Measurements from ENCODE around the gene CFAP61. TPM values are rescaled to one million over a fixed set of nuclear protein-coding genes. Genes with fewer than 3 reads are reported as not detected.

The CFAP61 gene
- total RNA-seq, 2 donors from 2014 or later = 1.0 to 1.9 TPM

GRCh38 chr20:20063941-20064702 lies 11.8 kb downstream of the CFAP61 start:
- no peak for DNase-seq (ENCODE audit: low spot score)
- TF ChIP-seq CTCF (IDR thresholded peaks at IDR 0.05) = no peak

GRCh38 chr20:20065361-20065760 lies 13.0 kb downstream of the CFAP61 start:
- no peaks in the 10 kb centered on the region for H3K36me3 ChIP-seq
- no peak for DNase-seq (ENCODE audit: low spot score)
- H3K4me3 ChIP-seq = no peak overlapping the region
- no peaks in the 10 kb centered on the region for H3K4me1 ChIP-seq
- H3K27ac ChIP-seq = no peak overlapping the region
- H3K9me3 ChIP-seq = no peaks in the 10 kb centered on the region
- TF ChIP-seq CTCF (IDR thresholded peaks at IDR 0.05) = no peak
- no peaks in the 10 kb centered on the region for H3K27me3 ChIP-seq

More at GRCh38 chr20:20063941-20064702, 11.8 kb downstream of the CFAP61 start:
- H3K4me3 ChIP-seq = no peak overlapping the region
- no peaks in the 10 kb centered on the region for H3K4me1 ChIP-seq
- H3K27ac ChIP-seq = no peak overlapping the region
- H3K9me3 ChIP-seq = no peaks in the 10 kb centered on the region
- H3K36me3 ChIP-seq = no peaks in the 10 kb centered on the region
- H3K27me3 ChIP-seq = no peaks in the 10 kb centered on the region

DNA sequence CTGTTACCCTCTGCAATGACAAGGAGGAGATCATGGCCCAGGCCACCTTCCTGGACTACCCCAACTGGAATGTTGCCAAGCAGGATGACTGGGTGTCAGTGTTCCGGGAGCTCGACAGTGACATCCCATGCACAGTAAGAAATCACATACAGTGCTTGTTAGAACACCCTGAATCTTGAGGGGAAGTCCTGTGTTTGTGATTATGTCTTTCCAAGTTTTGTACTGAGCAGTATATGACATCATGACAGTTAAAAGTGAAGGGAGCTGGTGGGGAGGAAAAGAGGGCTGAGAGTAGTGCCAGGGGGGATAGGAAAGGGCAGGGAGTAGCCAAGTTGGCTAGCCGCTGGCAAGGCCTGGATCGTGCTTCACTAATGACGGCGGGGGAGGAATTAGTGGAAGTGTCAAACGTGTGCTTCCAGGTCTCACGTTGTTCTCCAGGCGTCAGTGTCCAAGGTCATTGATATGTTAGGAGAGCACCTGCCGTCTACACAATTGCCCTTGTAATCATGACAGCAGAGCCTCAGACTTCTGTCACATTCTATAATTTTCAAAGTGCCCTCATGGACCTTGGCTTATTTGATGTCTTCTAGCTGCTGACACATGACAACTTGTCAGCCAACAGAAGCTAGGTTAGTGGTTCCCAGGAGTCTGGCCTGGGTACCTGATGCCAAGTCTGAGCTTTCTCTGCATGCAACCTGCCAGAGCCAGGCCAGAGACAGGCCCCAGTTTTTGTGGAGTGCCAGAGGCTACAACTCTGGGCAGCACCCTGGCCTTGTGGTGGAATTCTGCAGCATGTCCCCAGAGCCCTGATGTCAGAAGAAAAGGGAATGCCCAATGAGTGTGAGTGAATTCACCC lies 18.8 kb downstream of the CFAP61 start:
- TF ChIP-seq CTCF (IDR thresholded peaks at IDR 0.05) = no peak
- peak overlapping the region in 1 of 2 donors; percentile 22 for H3K27ac ChIP-seq
- DNase-seq (ENCODE audit: low spot score) = no peak

DNA sequence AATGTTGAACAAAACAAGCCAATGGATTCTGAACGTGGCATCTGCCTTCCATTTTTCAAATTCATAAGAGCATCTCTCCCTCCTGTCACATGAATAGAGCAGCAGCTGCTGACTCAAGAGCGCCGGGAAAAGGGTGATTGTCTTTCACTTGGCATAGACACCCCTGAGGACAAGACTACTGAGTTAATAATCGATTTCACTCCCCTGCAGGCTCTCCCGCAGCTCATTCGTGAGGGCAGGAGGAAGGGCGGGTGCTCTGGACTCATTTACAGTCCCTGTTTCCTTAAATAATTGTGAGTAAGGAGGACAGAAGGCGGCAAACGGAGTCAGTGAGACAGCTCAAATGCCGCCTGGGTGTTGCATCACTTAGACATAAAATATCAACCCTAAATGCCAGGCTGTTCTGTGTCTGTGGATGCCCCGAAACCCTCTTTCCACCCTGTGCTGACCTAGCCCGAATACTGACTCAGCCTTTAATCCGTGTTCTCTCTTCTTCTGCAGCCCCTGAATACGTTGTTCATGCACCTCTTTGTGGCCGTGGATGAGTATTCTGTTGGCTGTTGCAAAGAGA lies 21.6 kb downstream of the CFAP61 start:
- DNase-seq (ENCODE audit: low spot score) = no peak
- Histone ChIP-seq H3K9me3 (no peaks in the 10 kb centered on the region), H3K27ac (no peak overlapping the region), H3K4me1 (no peaks in the 10 kb centered on the region), H3K36me3 (no peaks in the 10 kb centered on the region), H3K4me3 (no peak overlapping the region), H3K27me3 (no peaks in the 10 kb centered on the region)
- no peak for TF ChIP-seq CTCF (IDR thresholded peaks at IDR 0.05)

More for the DNA sequence above, 18.8 kb downstream of the CFAP61 start:
- Histone ChIP-seq H3K9me3 (no peaks in the 10 kb centered on the region), H3K4me1 (no peaks in the 10 kb centered on the region), H3K27me3 (no peaks in the 10 kb centered on the region), H3K4me3 (no peak overlapping the region), H3K36me3 (no peaks in the 10 kb centered on the region)

GRCh38 chr20:20075032-20075431 lies 22.7 kb downstream of the CFAP61 start:
- Histone ChIP-seq H3K27me3 (no peaks in the 10 kb centered on the region), H3K4me1 (no peaks in the 10 kb centered on the region), H3K27ac (no peak overlapping the region), H3K9me3 (no peaks in the 10 kb centered on the region), H3K4me3 (no peak overlapping the region), H3K36me3 (no peaks in the 10 kb centered on the region)
- DNase-seq (ENCODE audit: low spot score) = no peak
- TF ChIP-seq CTCF (IDR thresholded peaks at IDR 0.05) = no peak
